HG02840 (cell line): ENCODE results near the gene SIRT4.
"Not testable (repeated sequence)": the region's sequence is repeated elsewhere in the genome, so short reads cannot be mapped to it uniquely, and the experiment has no call there.

Experiments
- ATAC-seq: cut with Tn5 transposase; IDR thresholded peaks from one replicate; pipeline ENCODE4 v1.9.1; 2021; ENCODE audit warnings: mild to moderate bottlenecking, moderate library complexity, moderate number of reproducible peaks; ENCODE audit not compliant: unreplicated experiment, low FRiP score

Gene SIRT4

DNA sequence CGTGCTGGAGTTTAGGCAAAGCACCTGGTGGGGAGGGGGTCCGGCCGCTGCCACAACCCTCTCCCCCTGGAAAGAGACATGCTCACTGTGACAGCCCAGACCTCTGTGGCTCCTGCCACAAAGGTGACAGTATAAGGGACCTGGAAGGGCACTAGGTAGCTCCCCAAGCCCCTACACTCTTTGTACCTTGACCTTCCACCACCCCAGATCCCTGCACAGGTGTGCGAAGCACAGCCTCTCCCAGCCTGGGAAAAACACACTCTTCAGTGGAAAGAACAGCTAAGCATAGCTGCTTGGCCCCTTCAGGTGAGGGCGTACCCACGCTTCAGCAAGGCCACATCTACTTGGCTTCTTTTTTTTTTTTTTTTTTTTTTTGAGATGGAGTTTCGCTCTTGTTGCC is 30.4 kb downstream of the SIRT4 start:
- ATAC-seq, result no peak

GRCh38 chr12:120335447-120335846 is 33.3 kb downstream of the SIRT4 start:
- not testable (repeated sequence) for ATAC-seq

- ATAC-seq, result not testable (repeated sequence)
These were observed 34.3 kb downstream of the SIRT4 start for GRCh38 chr12:120336392-120336791.

GRCh38 chr12:120337730-120338129 is 35.6 kb downstream of the SIRT4 start:
- no peak for ATAC-seq

DNA sequence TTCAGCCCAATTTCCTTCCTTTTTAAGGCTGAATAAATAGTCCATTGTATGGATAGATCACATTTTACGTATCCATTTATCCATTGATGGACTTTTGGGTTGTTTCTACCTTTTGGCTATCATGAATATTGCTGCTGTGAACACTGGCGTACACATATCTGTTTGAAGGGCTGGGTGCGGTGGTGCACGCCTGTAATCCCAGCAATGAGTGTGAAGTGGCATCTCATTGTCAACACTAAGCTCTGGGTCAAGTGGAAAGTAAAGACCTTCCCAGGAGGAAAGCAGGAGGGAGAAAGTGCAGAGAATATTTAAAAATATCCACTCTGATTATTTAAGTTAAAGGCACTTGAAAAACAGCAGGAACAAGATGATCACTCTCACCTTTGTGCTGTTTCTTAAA is 37.1 kb downstream of the SIRT4 start:
- ATAC-seq, result no peak

GRCh38 chr12:120342175-120343038 is 40.3 kb downstream of the SIRT4 start:
- no peak for ATAC-seq

DNA sequence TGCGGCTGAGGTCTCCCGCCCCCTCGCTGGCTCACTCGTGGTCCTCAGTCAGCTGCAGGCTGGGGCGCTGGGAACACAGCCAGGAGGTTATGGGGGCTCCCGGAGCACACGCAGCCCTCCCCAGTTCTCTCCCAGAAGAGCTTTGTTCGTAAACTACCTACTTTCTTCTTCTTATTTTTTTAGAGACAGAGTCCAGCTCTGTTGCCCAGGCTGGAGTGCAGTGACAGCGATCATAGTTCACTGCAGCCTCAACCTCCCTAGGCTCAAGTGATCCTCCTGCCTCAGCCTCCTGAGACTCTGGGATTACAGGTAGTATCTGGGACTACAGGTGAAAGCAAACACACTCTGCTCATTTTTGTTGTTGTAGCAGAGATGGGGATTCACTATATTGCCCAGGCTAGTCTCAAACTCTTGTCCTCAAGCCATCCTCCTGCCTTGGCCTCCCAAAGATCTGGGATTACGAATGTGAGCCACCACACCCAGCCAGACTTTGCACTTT is 41.0 kb downstream of the SIRT4 start:
- ATAC-seq, result no peak

DNA sequence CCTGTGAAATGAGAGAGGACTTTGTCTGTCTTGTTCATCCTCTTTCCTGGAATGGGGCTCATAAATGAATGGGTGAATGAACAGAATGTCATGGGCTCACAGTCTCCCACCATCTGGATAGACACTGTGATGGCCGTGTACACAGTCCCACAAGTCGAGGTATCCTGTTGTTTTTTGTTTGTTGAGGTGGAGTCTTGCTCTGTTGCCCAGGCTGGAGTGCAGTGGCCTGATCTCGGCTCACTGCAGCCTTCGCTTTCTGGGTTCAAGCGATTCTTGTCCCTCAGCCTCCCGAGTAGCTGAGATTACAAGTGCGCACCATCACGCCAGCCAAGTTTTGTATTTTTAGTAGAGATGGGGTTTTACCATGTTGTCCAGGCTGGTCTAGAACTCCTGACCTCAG is 41.6 kb downstream of the SIRT4 start:
- ATAC-seq, result no peak

DNA sequence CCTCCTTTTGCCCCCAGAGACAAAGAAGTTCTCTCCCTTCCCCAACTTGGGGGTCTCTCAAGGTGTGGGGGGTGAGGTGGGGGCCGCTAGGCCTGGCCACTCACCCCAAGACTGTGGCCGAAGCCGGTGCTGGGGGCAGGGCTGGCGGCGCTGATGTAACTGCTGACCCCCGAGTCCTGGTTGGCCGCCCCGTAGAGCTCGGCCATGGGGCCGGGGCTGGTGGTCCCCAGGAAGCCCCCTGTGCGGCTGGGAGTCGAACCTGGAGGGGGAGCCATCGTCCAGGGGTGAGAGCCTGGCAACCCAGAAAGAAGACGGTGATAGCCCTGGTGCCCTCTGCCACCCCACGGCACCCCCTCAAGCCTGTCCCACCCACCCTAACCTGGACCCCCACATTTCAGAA is 43.9 kb downstream of the SIRT4 start:
- ATAC-seq, result no peak

- ATAC-seq, result no peak
These were observed 44.6 kb downstream of the SIRT4 start for GRCh38 chr12:120346681-120347080.

GRCh38 chr12:120347766-120348165 is 45.6 kb downstream of the SIRT4 start:
- ATAC-seq, result no peak

GRCh38 chr12:120350576-120351350 is 48.6 kb downstream of the SIRT4 start:
- ATAC-seq, result no peak

GRCh38 chr12:120352117-120352516 is 50.0 kb downstream of the SIRT4 start:
- ATAC-seq, result no peak

GRCh38 chr12:120353136-120353535 is 51.0 kb downstream of the SIRT4 start:
- no peak for ATAC-seq

DNA sequence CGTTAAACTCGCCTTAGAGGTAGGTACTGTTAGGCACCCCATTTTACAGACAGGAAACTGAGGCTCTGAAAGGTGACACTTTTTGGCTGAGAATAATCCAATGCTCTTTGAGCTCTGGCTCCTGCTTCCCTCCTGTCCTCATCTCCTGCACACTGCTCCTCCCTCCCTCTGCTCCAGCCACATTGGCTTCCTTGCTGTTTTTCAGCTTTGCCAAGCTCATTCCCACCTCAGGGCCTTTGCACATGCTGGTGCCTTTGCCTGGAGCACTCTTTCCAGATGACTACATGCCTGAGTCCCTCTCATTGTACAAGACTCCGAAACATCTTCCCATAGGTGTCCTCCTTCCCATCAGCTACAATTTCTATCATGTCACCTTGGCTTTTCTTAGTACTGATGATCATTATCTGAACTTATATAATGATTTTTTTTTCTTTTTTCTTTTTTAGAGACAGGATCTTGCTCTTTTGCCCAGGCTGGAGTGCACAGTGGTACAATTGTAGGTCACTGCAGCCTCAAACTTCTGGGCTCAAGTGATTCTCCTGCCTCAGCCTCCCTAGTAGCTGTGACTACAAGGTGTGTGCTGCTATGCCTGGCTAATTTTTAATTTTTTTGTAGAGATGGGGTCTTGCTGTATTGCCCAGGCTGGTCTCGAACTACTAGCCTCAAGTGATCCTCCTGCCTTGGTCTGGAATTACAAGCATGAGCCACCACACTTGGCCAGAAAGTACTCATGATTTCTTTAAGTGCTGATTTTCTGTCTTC is 51.6 kb downstream of the SIRT4 start:
- no peak for ATAC-seq

- no peak for ATAC-seq
These were observed 54.5 kb downstream of the SIRT4 start for GRCh38 chr12:120356567-120357030.

- ATAC-seq, result no peak
These were observed 55.0 kb downstream of the SIRT4 start for GRCh38 chr12:120357104-120357503.

GRCh38 chr12:120358412-120359100 is 56.4 kb downstream of the SIRT4 start:
- ATAC-seq, result no peak

DNA sequence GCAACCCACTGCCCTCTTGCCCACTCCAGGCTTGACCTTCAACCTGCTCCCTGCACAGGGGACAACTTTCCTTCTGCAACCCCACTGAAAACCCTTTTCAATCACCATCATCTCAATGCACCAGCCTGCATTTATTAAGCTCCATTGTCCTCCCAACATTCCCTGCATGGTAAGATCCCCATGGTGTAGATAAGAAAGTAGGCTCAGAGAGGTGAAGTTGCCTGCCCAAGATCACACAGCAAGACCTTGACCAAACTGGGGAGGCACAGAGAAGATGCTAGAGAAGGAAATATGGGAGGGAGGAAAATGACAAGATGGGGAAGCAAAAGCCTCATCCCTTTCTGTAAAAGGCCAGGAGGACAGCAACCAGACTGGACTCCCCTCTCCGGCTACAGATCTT is 57.0 kb downstream of the SIRT4 start:
- no peak for ATAC-seq
